Effector memory CD8-positive, alpha-beta T cell (primary cell): Measurements from ENCODE around the gene OR4S1.
"Not testable (repeated sequence)": the region's sequence is repeated elsewhere in the genome, so short reads cannot be mapped to it uniquely, and the experiment has no call there.

ENCODE experiments used
- ATAC-seq: fragments of 150-1000 bp; cut with Tn5 transposase; replicated peaks from 2 replicates; pipeline ENCODE4 v1.10.0; 2021; ENCODE audit warnings: mild to moderate bottlenecking, moderate library complexity
- DNase-seq, 3 experiments: peaks; one replicate each; pipeline ENCODE4 v3.0.0; 2021
- H3K27ac Mint-ChIP-seq, 2 donors: one replicate each; pipeline ENCODE4 v1.8.0; 2022; ENCODE audit warnings: mild to moderate bottlenecking in 2 of 2, mixed read lengths in 2 of 2, moderate library complexity in 2 of 2
- H3K27me3 Mint-ChIP-seq, 2 donors: one replicate each; pipeline ENCODE4 v1.8.0; 2022; ENCODE audit warnings: mixed read lengths in 2 of 2
- H3K36me3 Mint-ChIP-seq: one replicate; pipeline ENCODE4 v1.8.0; 2022; ENCODE audit warnings: mild to moderate bottlenecking, moderate library complexity, mixed read lengths; ENCODE audit not compliant: insufficient read depth
- H3K4me1 Mint-ChIP-seq, 2 donors: one replicate each; pipeline ENCODE4 v1.8.0; 2022; ENCODE audit warnings: low read depth in 2 of 2, mixed read lengths in 2 of 2
- H3K4me3 Mint-ChIP-seq, 2 donors: one replicate each; pipeline ENCODE4 v1.8.0; 2022; ENCODE audit warnings: mild to moderate bottlenecking in 2 of 2, mixed read lengths in 2 of 2, moderate library complexity in 2 of 2
- H3K9me3 Mint-ChIP-seq, 2 donors: one replicate each; pipeline ENCODE4 v1.8.0; 2022; ENCODE audit warnings: mixed read lengths in 2 of 2
- total RNA-seq, 9 experiments: gene quantifications; one replicate each; lab custom pipeline; 2026; lab: John Stamatoyannopoulos, UW

OR4S1 gene
- total RNA-seq, result 0 reads per million in 9 experiments

GRCh38 chr11:48305923-48306322 is at the start of gene OR4S1:
Gene OR4S1 (plus strand): TSS chr11:48306223. CDS start chr11:48306223, 0 bp downstream.
- ATAC-seq, result no peak
- no peaks in the 10 kb centered on the region for H3K4me1 Mint-ChIP-seq
- no peak for DNase-seq
- H3K4me3 Mint-ChIP-seq, result no peak within 1 kb of the TSS
- H3K27ac Mint-ChIP-seq, result no peak within 1 kb of the TSS
- no peaks in the 10 kb centered on the region for H3K36me3 Mint-ChIP-seq
- no peaks in the 10 kb centered on the region for H3K9me3 Mint-ChIP-seq
- H3K27me3 Mint-ChIP-seq, result peaks cover 28 to 32% of the 10 kb centered on the region in 2 donors

- Mint-ChIP-seq H3K4me3 (no peak overlapping the region), H3K27me3 (peaks cover 23 to 24% of the 10 kb centered on the region in 2 donors), H3K36me3 (no peaks in the 10 kb centered on the region)
Measured at GRCh38 chr11:48261600-48261999, 44.4 kb upstream of the OR4S1 start.

GRCh38 chr11:48263423-48263911 is 42.6 kb upstream of the OR4S1 start, which contains the start of gene OR4X1:
Gene OR4X1 (plus strand): TSS chr11:48263861. CDS start chr11:48263861, 0 bp downstream.
- H3K27ac Mint-ChIP-seq, result peak within 1 kb of the TSS in 1 of 2 donors; percentile 17
- peaks cover 0 to 2% of the 10 kb centered on the region in 2 donors for H3K4me1 Mint-ChIP-seq
- H3K36me3 Mint-ChIP-seq, result peaks cover 3% of the 10 kb centered on the region
- peaks cover 8 to 9% of the 10 kb centered on the region in 2 donors for H3K27me3 Mint-ChIP-seq
- H3K4me3 Mint-ChIP-seq, result no peak within 1 kb of the TSS
- DNase-seq (no peak), ATAC-seq (no peak)
- H3K9me3 Mint-ChIP-seq, result no peaks in the 10 kb centered on the region

More at GRCh38 chr11:48261600-48261999, 44.4 kb upstream of the OR4S1 start:
- DNase-seq (no peak), ATAC-seq (no peak)
- no peaks in the 10 kb centered on the region for H3K9me3 Mint-ChIP-seq
- no peak overlapping the region for H3K27ac Mint-ChIP-seq
- H3K4me1 Mint-ChIP-seq, result peaks cover 0 to 2% of the 10 kb centered on the region in 2 donors

GRCh38 chr11:48270621-48271020 is 35.4 kb upstream of the OR4S1 start:
- Mint-ChIP-seq H3K27me3 (peaks cover 0 to 8% of the 10 kb centered on the region in 2 donors), H3K9me3 (no peaks in the 10 kb centered on the region), H3K4me3 (no peak overlapping the region), H3K27ac (no peak overlapping the region), H3K4me1 (no peaks in the 10 kb centered on the region), H3K36me3 (peaks cover 4% of the 10 kb centered on the region)
- ATAC-seq (no peak), DNase-seq (no peak)

- Mint-ChIP-seq H3K27ac (no peak overlapping the region), H3K9me3 (no peaks in the 10 kb centered on the region), H3K36me3 (peaks cover 4% of the 10 kb centered on the region), H3K4me1 (no peaks in the 10 kb centered on the region), H3K27me3 (peaks cover 0 to 8% of the 10 kb centered on the region in 2 donors), H3K4me3 (no peak overlapping the region)
- DNase-seq, result no peak
- no peak for ATAC-seq
Measured at GRCh38 chr11:48272606-48273005, 33.4 kb upstream of the OR4S1 start.

- Mint-ChIP-seq H3K27me3 (peaks cover 28 to 32% of the 10 kb centered on the region in 2 donors), H3K9me3 (no peaks in the 10 kb centered on the region), H3K36me3 (no peaks in the 10 kb centered on the region), H3K4me1 (no peaks in the 10 kb centered on the region), H3K4me3 (no peak overlapping the region), H3K27ac (no peak overlapping the region)
- ATAC-seq, result peak; percentile 62
- DNase-seq, result peak; percentile 53 to 65 (median 55)
Measured at GRCh38 chr11:48307760-48308386, 1.9 kb downstream of the OR4S1 start.

GRCh38 chr11:48313590-48313989 is 7.6 kb downstream of the OR4S1 start:
- H3K27ac Mint-ChIP-seq, H3K4me1 Mint-ChIP-seq, ATAC-seq, H3K4me3 Mint-ChIP-seq, H3K36me3 Mint-ChIP-seq, H3K9me3 Mint-ChIP-seq, DNase-seq: not testable (repeated sequence)
- peaks cover 6 to 13% of the 10 kb centered on the region in 2 donors for H3K27me3 Mint-ChIP-seq

- peaks cover 12 to 32% of the 10 kb centered on the region in 2 donors for H3K27me3 Mint-ChIP-seq
- H3K27ac Mint-ChIP-seq, H3K4me3 Mint-ChIP-seq, H3K9me3 Mint-ChIP-seq, H3K4me1 Mint-ChIP-seq, DNase-seq, H3K36me3 Mint-ChIP-seq, ATAC-seq: not testable (repeated sequence)
Measured at GRCh38 chr11:48319813-48320212, 13.8 kb downstream of the OR4S1 start.

GRCh38 chr11:48324620-48325019 is 18.6 kb downstream of the OR4S1 start, which contains the start of gene OR4C3:
Gene OR4C3 (plus strand): TSS chr11:48324920. CDS start chr11:48325022, 102 bp downstream.
- ATAC-seq, DNase-seq, H3K9me3 Mint-ChIP-seq, H3K36me3 Mint-ChIP-seq: not testable (repeated sequence)
- Mint-ChIP-seq H3K27me3 (peaks cover 0 to 12% of the 10 kb centered on the region in 2 donors), H3K27ac (peak within 1 kb of the TSS in 1 of 2 donors; percentile 65), H3K4me1 (peaks cover 13 to 25% of the 10 kb centered on the region in 2 donors), H3K4me3 (peak within 1 kb of the TSS in 1 of 2 donors; percentile 7)

- peaks cover 17 to 26% of the 10 kb centered on the region in 2 donors for H3K4me1 Mint-ChIP-seq
- ATAC-seq, result peak; percentile 32
- DNase-seq, result peak in 2 of 3 experiments; percentile 4 to 7
- peak overlapping the region; percentile 42 to 50 for H3K4me3 Mint-ChIP-seq
- peak overlapping the region in 1 of 2 donors; percentile 65 for H3K27ac Mint-ChIP-seq
- peaks cover 8 to 10% of the 10 kb centered on the region in 2 donors for H3K9me3 Mint-ChIP-seq
- no peaks in the 10 kb centered on the region for H3K27me3 Mint-ChIP-seq
- no peaks in the 10 kb centered on the region for H3K36me3 Mint-ChIP-seq
Measured at GRCh38 chr11:48341466-48341865, 35.4 kb downstream of the OR4S1 start.

GRCh38 chr11:48342505-48342904 is 36.5 kb downstream of the OR4S1 start:
- Mint-ChIP-seq H3K4me1 (peaks cover 25 to 30% of the 10 kb centered on the region in 2 donors), H3K27ac (peak overlapping the region in 1 of 2 donors; percentile 25), H3K9me3 (peaks cover 10 to 17% of the 10 kb centered on the region in 2 donors)
- not testable (repeated sequence) for H3K27me3 Mint-ChIP-seq, H3K36me3 Mint-ChIP-seq, H3K4me3 Mint-ChIP-seq, DNase-seq, ATAC-seq

GRCh38 chr11:48346286-48346685 is 40.3 kb downstream of the OR4S1 start:
- peak overlapping the region; percentile 40 to 59 for H3K4me3 Mint-ChIP-seq

GRCh38 chr11:48354013-48354412 is 48.0 kb downstream of the OR4S1 start:
- Mint-ChIP-seq H3K4me1 (no peaks in the 10 kb centered on the region), H3K9me3 (peaks cover 1 to 9% of the 10 kb centered on the region in 2 donors), H3K27ac (no peak overlapping the region), H3K36me3 (no peaks in the 10 kb centered on the region), H3K4me3 (no peak overlapping the region), H3K27me3 (peaks cover 0 to 9% of the 10 kb centered on the region in 2 donors)
- DNase-seq (no peak), ATAC-seq (no peak)

More at GRCh38 chr11:48346286-48346685, 40.3 kb downstream of the OR4S1 start:
- not testable (repeated sequence) for ATAC-seq, H3K27me3 Mint-ChIP-seq, H3K36me3 Mint-ChIP-seq
- peaks cover 22% of the 10 kb centered on the region in 2 donors for H3K4me1 Mint-ChIP-seq
- H3K9me3 Mint-ChIP-seq, result peaks cover 12 to 32% of the 10 kb centered on the region in 2 donors
- peak overlapping the region; percentile 78 to 89 for H3K27ac Mint-ChIP-seq
- peak; percentile 19 to 29 (median 25) for DNase-seq

GRCh38 chr11:48354677-48355076 is 48.7 kb downstream of the OR4S1 start:
- H3K27me3 Mint-ChIP-seq, result peaks cover 0 to 9% of the 10 kb centered on the region in 2 donors
- ATAC-seq, result no peak
- H3K4me1 Mint-ChIP-seq, result no peaks in the 10 kb centered on the region
- H3K9me3 Mint-ChIP-seq, result peaks cover 1 to 2% of the 10 kb centered on the region in 2 donors
- no peaks in the 10 kb centered on the region for H3K36me3 Mint-ChIP-seq
- H3K4me3 Mint-ChIP-seq, result no peak overlapping the region
- H3K27ac Mint-ChIP-seq, result no peak overlapping the region
- DNase-seq, result no peak
